GM19328 (cell line): ENCODE measurements around the gene TNFAIP8L3.
"Not testable (repeated sequence)": the region's sequence is repeated elsewhere in the genome, so short reads cannot be mapped to it uniquely, and the experiment has no call there.

Source experiments
- ATAC-seq: cut with Tn5 transposase; IDR thresholded peaks from one replicate; pipeline ENCODE4 v1.9.1; 2021; ENCODE audit warnings: mild to moderate bottlenecking, moderate library complexity; ENCODE audit not compliant: unreplicated experiment

The TNFAIP8L3 gene

GRCh38 chr15:51065261-51065660, 29.4 kb downstream of the TNFAIP8L3 start:
- ATAC-seq: no peak

GRCh38 chr15:51062736-51063135, 32.0 kb downstream of the TNFAIP8L3 start:
- ATAC-seq: no peak

GRCh38 chr15:51060030-51060673, 34.6 kb downstream of the TNFAIP8L3 start:
- ATAC-seq: no peak

- ATAC-seq: no peak
Measured at GRCh38 chr15:51054535-51054934, 40.2 kb downstream of the TNFAIP8L3 start.

- no peak for ATAC-seq
Measured at GRCh38 chr15:51053571-51053970, 41.1 kb downstream of the TNFAIP8L3 start.

- no peak for ATAC-seq
Measured at GRCh38 chr15:51051776-51052175, 42.9 kb downstream of the TNFAIP8L3 start.

- no peak for ATAC-seq
Measured at GRCh38 chr15:51049081-51049480, 45.6 kb downstream of the TNFAIP8L3 start.

GRCh38 chr15:51048308-51048707, 46.4 kb downstream of the TNFAIP8L3 start:
- no peak for ATAC-seq

GRCh38 chr15:51046799-51047449, 47.8 kb downstream of the TNFAIP8L3 start:
- no peak for ATAC-seq

- no peak for ATAC-seq
Measured at GRCh38 chr15:51046016-51046415, 48.7 kb downstream of the TNFAIP8L3 start.

- no peak for ATAC-seq
Measured at GRCh38 chr15:51044037-51044727, 50.5 kb downstream of the TNFAIP8L3 start.

- no peak for ATAC-seq
Measured at GRCh38 chr15:51038974-51039319, 55.8 kb downstream of the TNFAIP8L3 start.

- ATAC-seq: no peak
Measured at GRCh38 chr15:51038162-51038973, 56.3 kb downstream of the TNFAIP8L3 start.

- ATAC-seq: not testable (repeated sequence)
Measured at GRCh38 chr15:51037474-51037873, 57.2 kb downstream of the TNFAIP8L3 start.

- ATAC-seq: no peak
Measured at GRCh38 chr15:51030649-51031316, 63.9 kb downstream of the TNFAIP8L3 start.

- no peak for ATAC-seq
Measured at GRCh38 chr15:51025454-51025846, 69.3 kb downstream of the TNFAIP8L3 start.

- no peak for ATAC-seq
Measured at GRCh38 chr15:51024735-51025453, 69.8 kb downstream of the TNFAIP8L3 start.

GRCh38 chr15:51023499-51023898, 71.2 kb downstream of the TNFAIP8L3 start:
- no peak for ATAC-seq

GRCh38 chr15:51022206-51022605, 72.5 kb downstream of the TNFAIP8L3 start:
- no peak for ATAC-seq

GRCh38 chr15:51016615-51017014, 78.1 kb downstream of the TNFAIP8L3 start:
- ATAC-seq: no peak
